Fibroblast of skin of left biceps (primary cell): ENCODE data around the gene PLPP1.
A peak's percentile ranks its signal among the peaks of the same experiment; 100 is the strongest.
"Not testable (repeated sequence)": the region's sequence is repeated elsewhere in the genome, so short reads cannot be mapped to it uniquely, and the experiment has no call there.

Experiments used
- DNase-seq, 2 experiments: peaks; one replicate each; pipeline ENCODE4 v3.0.0-alpha.2; 2013; ENCODE audit warnings: low read depth in 2 of 2

PLPP1 gene

GRCh38 chr5:55503917-55504316 is 30.8 kb downstream of the PLPP1 start:
- DNase-seq = not testable (repeated sequence)

- no peak for DNase-seq
Observed at GRCh38 chr5:55502759-55503158, 32.0 kb downstream of the PLPP1 start.

GRCh38 chr5:55498457-55498856 is 36.3 kb downstream of the PLPP1 start:
- DNase-seq = no peak

- no peak for DNase-seq
Observed at GRCh38 chr5:55497712-55498111, 37.1 kb downstream of the PLPP1 start.

GRCh38 chr5:55495216-55495615 is 39.5 kb downstream of the PLPP1 start:
- DNase-seq = no peak

- no peak for DNase-seq
Observed at GRCh38 chr5:55492449-55492848, 42.3 kb downstream of the PLPP1 start.

GRCh38 chr5:55485073-55485472 is 49.7 kb downstream of the PLPP1 start:
- DNase-seq = no peak

- DNase-seq = no peak
Observed at GRCh38 chr5:55484531-55484930, 50.2 kb downstream of the PLPP1 start.

GRCh38 chr5:55483885-55484284 is 50.9 kb downstream of the PLPP1 start:
- no peak for DNase-seq

GRCh38 chr5:55481293-55481855 is 53.4 kb downstream of the PLPP1 start:
- DNase-seq = peak; percentile 9 to 15

- DNase-seq = peak; percentile 4 to 10
Observed at GRCh38 chr5:55480781-55481180, 54.0 kb downstream of the PLPP1 start.

GRCh38 chr5:55472642-55473041 is 62.1 kb downstream of the PLPP1 start:
- DNase-seq = no peak

GRCh38 chr5:55471468-55471867 is 63.3 kb downstream of the PLPP1 start:
- no peak for DNase-seq

- no peak for DNase-seq
Observed at GRCh38 chr5:55470282-55470681, 64.5 kb downstream of the PLPP1 start.

GRCh38 chr5:55469839-55470238 is 64.9 kb downstream of the PLPP1 start:
- DNase-seq = no peak

GRCh38 chr5:55467862-55468551 is 66.8 kb downstream of the PLPP1 start:
- no peak for DNase-seq

- DNase-seq = no peak
Observed at GRCh38 chr5:55463613-55464012, 71.2 kb downstream of the PLPP1 start.

GRCh38 chr5:55459572-55459971 is 75.2 kb downstream of the PLPP1 start:
- no peak for DNase-seq

GRCh38 chr5:55456216-55456895 is 78.4 kb downstream of the PLPP1 start:
- DNase-seq = no peak

- DNase-seq = no peak
Observed at GRCh38 chr5:55454282-55454681, 80.5 kb downstream of the PLPP1 start.

- no peak for DNase-seq
Observed at GRCh38 chr5:55453211-55453610, 81.6 kb downstream of the PLPP1 start.

- DNase-seq = no peak
Observed at GRCh38 chr5:55451976-55452375, 82.8 kb downstream of the PLPP1 start.
